Measurements from ENCODE around the gene TMEM273. TPM values are rescaled to one million over a fixed set of nuclear protein-coding genes. Genes with fewer than 3 reads are reported as not detected.

TMEM273 gene
- polyA plus RNA-seq, 1 donor: 6.3 TPM

DNA sequence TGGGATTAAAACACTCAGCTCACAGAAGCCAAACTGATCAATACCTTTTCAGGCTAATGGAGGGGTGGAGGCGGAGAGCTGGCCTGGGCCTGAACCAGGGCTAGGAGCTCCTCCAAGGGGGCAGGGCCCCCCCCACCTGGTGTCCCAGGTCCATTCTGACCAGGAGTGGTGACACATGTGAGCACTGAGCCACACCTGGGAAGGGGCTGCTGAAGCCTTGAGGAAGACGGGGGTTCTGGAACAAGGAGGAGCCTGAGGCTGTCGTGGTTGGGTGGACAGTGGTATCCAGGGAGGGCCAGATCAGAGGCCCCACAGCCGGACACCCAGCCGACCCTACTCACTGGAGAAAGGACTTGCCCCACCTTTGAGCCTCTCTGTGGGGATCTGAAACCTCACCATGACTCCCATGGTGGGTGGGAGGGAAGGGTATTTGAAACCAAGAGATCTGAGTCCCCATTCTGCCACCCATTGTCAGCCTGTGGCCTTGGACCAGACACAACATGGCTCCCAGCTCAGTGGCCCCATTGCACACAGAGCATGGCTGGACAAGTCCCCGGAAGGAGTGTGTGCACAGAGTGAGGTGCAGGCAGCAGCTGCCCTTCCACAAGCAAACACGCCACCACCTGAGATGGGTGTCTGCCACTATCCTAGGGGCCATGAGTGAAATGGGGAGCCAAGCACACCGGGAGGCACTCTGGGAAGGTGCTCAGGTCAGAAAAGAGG, 12.4 kb downstream of the TMEM273 start:
- no peak for DNase-seq

DNA sequence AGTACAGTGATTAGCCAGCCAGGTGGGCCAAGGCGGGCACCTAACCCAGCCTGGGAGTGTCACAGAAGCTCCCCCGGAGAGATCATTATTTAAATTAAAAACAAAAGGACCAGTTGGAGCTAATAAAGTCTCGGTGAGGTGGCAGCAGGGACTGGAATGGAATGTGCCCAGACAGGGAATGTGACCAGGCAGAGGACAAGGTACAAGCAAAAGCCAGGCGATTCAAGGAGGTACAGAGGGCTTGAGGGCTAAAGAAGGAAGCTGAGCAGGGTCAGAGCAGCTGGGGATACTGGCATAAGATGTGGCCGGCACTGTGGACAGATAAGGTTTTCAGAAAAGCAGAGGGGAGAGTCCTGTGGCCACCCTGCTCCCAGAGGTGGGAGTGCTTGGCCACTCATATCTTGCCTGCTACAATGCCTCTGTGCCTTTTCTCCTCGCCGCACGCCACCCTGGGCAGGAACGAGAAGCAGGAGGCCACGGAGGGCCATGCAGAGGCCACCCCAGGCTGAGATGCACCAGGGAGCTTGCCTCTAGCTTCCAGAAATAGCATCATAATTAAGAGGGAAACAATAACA, 13.2 kb downstream of the TMEM273 start:
- no peak for DNase-seq

DNA sequence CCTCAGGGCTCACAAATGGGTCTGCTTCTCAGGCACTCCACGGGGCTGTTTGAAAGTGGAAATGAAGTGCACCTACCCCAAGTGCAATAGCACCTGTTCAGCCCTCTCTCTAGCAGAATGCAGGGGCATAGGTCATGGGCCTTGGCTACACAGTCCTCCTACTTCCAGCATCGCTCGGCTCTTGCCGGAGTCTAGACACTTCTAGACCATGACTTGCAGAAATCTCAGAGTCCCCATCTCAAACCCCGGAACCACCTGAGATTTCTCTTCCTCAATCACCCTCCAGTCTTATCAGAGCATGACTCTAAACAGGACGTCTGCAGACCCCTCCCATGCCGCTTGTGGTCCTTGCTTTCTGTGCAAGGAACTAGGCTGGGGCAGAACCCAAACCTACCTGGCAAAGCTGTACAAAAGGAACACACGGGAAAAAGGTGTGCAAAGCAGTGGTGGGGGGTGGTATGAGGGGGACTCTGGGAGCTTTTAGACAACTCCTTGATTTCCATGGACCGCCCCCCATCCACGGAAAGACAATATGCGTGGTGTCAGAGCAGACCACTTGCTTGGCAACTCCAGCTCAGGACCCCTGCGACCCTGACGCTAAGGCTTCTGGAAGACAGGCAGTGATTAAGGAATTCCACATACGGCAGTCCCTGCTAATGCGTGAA, 13.8 kb downstream of the TMEM273 start:
- DNase-seq: no peak

DNA sequence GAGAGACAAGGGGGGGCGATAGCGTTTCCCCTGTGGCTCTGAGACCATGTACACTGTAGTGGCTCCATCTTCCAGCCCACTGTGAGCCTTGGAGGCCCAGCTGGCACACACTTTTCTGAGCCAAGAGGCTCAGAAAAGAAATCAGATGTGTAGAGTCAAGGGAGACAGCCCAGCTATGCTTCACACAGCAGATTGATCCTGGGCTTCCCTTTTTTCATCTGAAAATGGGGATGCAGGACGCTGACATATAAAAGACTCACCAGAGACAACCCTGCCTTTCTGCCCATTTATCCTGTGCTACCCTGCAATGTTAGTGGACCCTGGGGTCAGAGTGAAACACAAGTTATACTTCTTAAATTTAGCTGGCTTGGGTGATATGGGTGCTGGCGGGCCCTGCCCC, 14.3 kb downstream of the TMEM273 start:
- DNase-seq: no peak

DNA sequence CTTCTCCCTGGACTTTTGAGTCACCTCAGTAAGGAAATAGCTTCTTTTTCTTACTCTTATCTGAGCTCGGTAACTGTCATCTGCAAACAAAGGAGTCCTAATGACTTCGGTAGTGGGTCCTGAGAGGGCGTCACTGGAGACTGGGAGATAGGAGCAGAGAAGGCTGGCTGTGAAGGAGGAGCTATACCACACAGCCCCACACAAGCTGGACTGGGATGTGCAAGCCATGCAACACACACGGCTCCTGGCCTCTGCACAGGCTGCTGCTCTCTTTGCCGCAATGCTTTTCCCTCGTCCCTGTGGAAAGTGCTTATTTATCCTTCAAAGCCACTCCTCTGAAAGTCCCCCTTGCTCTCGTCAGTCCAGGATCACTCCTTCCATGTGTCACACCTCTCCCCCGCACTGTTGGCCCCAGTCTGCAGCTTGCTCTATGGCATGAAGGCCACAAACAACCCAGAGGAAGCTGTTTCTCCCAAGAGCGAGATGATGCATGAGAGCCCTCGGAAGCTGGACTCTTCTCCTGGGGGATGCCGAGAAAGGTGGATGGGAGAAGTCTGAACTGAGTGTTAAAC, 14.9 kb downstream of the TMEM273 start:
- no peak for DNase-seq

DNA sequence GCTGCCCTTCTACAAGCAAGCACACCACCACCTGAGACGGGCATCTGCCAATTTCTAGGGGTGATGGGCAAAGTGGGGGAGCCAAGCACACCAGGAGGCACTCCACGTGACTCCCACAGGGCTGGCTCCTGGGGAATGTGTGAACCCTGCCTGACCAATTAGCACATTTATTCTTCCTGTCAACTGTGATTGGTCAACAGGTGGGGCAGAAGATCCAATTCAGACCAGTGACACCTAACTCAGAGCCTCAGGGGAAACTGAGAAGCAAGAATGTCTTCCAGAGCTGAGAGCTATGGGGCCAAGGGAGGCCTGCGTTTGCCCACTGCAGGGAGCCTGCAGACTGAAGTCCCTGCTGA, 15.4 kb downstream of the TMEM273 start:
- no peak for DNase-seq

DNA sequence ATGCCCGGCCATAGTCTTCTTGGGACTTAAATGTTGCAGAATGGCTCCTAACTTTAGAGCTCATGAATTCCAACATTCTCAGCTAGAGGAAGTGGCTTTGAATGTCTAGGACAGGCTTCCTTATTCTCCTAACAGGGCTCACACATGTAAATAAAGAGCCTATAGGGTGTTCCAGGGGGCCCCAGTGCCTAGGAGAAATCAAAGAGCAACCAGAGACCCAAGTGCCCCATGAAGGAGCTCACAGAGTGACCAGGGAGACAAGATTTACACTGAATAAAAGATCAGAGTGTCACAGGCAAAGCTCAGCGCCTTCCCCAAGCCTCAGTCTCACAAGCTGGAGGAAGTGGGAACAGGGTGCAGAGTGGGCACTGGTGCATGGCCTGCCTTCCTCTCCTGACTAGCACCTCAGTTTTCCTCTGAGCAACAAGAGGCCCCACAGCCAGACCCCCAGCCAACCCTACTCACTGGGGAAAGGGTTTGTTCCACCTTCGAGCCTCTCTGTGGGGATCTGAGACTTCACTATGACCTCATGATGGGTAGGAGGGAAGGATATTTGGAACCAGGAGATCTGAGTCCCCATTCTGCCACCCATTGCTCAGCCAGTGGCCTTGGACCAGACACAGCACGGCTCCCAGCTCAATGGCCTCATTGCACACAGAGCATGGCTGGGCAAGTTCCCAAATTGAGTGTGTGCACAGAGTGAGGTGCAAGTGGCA, 16.0 kb downstream of the TMEM273 start:
- DNase-seq: no peak

DNA sequence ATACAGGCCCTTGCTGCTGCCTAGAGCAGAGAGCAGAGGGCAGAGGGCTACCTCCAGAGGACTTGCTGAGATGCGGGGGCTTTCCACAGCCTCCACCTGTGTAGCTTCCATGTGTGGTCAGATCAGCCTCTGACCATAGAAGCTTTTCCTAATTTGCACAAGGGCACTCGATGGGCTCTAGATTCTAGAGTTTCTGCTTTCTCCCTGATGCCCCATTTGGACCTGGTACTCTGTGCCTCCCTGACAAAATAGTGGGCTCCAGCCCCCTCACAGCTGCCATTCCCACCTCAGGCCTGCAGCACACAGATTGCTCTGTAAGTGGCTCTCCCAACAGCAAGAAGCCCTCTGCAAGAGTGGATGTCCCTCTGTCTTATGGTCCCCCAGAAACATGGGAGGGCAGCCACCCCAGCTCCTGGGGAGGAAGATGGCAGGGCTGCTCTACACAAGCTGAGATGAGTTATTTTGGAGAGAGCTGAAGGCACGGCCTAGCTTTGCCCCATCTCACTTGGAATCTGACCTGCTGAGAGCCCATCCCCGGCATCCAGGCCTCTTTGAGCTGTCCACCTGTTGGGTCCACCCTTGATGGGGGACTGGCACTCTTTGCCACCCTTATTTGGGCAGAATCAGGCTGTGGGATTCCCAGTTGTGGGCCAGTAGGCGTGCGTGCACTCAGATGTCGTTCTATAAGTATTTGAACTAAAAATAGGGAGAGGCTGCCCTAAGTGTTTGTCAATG, 16.7 kb downstream of the TMEM273 start:
- no peak for DNase-seq

DNA sequence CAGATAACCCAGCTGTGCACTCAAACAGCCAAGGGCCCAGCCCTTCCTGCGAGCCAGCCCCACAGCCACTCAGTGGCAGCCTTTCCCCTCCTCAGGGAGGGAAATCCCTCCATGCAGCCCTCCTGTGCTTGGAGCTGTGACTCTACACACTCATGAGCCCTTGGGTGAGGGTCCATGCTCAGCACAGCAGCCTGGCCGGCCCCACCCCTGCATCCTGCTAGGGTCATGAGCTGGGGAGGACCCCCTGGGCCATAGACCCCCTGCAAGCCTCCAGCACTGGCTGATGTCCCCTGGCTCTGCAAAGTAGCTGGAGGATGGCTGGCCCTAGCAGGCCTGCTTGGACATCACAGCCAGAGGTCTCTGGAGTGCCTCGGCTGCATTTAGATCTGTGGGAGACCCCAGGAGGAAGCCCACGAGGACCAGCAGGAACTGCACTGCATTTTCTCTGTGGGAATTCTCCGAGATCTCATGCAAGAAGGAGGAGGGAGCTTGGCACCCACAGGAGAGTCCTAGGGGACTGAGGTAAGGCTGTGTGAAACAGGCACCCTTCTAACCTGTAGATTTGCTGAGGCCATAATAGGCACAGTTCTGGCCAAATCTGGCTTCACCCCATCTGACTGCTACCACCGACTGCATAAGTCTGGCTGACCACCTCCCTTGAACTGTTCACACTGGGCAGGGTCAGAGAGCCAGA, 17.4 kb downstream of the TMEM273 start:
- DNase-seq: no peak

DNA sequence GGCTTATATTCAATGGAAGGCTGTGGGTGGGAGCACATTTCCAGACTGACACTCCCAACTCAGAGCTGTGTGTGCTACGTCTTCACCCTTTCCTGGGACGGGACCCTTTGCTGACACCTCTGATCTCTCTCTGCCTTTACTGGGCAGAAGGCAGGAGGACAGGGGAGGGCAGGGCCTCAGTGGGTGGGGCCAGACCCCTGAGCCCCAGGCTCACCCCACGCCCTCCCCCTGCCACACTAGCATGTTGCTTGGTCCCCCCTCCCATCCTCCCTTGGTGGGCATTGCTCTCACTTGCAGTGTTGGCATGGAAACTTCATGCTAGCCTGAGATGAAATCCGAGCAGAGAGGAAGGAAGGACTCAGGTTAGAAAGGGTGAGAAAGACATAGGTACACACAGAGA, 18.4 kb downstream of the TMEM273 start:
- no peak for DNase-seq

DNA sequence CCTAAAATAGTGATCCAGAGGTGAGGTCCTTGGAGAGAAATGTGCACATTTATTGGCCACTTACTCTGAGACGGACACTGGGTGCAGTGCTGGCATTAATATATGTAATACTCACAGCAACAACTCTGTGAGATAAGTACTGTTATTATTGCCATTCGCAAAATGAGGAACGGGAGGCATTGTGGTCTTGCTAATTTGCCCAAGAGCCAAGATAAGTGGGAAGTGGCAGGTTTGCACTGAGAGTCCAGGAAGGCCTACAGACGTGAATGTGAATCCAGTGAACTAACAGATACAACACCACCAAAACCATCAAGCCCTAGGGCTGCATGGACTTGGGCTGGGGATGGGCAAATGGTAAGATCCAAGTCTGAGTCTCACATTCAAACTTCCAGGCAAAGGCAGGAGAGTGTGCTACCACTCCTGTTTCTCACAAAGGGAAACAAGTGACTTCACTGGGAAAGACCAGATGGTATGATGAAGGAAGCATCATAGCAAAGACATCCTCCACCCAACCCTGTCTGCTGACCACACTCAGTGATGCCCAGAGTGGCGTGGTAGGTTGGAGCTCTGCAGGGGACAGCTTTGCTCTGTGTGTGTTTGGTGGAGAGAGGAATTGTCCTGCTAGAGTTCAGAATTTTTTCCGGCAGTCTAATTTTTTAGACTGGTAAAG, 19.2 kb downstream of the TMEM273 start:
- no peak for DNase-seq

DNA sequence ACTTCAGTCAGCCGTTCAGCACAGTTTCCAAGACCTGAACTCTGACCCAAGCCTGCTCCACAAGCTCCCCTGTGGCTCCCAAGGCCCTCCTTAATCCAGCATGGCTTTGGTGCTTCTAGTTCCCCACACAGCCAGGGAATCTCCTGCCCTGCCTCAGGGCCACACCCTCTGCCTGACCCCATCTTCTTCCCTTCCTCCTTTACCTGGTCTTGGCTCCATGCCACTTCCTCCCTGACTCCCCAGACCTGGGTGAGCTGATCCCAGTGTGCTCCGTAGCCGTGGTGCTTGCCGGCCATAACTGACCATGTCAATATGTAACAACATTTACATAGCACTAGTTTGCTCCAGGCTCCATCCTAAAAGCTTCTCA, 20.0 kb downstream of the TMEM273 start:
- DNase-seq: no peak

DNA sequence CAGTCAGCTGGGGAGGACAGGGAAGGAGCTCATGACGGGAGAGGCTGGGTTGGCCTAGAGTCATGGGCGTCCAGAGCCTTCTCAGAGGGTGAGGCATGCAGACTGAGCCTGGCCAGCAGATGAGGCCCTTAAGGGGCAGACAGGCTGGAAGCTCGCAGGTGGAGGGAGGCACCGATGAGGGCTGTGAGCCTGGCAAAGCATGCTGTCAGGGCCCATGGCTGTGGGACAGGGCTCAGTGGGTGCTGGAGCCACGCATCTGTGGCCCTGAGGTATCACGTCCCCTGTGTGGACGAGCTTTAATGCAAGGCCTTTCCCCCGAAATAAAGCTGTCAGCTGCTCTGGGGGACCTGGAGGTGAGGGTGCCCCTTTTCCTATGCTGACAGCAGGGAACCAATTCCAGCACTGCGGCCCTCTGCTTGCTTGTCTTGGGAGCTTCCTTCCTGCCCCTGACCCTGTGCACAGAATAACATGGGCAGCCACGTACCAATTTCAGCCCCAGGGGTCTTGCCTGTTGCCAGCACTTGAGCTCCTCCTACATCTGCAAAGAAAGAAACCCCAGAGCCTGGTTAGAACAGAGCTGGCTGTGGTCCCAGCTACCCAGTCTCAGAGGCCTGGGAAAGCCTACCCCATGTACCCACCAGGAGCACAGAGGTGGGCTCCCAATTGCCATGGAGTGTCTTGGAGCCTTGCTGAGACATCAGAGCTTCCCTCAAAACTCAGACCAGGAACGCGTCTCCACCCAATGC, 20.6 kb downstream of the TMEM273 start:
- no peak for DNase-seq

DNA sequence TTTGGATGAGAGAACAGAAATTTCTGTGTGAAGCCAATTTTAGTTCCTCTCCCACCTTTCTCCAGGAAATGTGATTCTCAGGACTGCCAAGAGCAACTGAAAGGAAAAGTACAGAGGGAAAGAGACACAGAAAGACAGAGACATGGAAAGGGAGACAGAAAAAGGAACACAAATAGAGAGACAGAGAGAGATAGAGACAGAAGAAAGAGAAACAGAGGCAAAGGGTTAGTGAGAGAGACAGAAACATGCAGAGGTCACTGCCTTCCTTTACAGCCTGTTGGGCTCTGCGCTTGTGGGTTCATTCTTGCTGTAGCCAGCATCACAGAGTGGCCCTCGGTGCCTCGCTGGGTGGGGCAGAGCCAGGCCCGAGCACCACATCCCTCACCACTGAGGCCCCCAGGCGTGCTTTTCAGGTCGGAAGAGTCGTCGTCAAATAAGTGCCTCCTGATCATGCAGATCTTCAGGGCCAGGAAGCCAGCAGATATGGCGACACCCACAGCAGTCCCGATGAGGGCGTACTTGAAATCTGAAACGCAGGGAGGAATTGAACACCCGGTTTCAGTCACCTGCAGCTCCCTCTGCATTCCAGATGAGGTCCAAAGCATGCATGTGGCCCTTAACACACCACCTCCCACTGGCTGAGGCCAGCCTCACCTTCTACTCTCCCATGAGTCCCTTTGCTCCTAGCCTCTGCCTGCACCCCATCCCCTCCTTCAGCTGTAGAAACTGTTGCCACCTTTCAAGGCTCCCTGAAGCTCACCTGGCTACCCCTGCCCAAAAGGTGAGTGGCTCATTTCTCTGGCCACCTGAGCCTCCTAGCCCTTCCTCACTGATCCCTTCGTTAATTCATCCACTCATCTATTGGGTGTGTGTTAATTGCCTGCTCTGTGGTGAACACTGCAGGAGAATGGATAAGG, 21.4 kb downstream of the TMEM273 start:
- no peak for DNase-seq

DNA sequence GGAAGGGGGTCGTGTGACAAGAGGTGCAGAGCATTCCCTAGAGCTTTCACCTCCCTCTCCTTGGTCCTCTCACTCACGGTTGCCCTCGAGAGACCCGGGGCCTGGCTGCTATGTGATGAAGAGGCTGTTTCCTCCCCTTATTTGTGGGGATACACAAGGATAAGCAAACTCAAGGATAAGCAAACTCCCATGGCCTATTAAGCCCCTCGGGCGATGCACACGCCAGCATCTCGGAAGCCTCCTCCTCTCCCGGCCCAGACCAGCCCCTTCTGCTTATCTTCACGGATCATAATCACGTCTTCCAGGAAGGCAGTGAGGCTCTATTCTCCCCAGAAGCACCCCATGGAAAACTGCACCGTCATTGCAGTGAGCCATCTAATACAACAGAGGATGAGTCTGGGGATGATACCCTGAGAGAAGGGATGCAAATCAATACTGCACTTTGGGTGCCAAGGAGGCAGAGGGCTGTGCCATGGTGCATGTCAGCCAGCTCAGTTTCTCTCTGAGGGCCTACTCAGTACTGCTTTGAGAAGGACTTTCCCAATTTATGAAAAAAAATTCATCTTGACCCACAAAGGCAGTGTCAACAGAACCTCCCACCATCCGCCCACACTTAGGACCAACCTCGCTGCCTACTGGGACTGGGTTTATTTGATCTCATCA, 22.2 kb downstream of the TMEM273 start:
- no peak for DNase-seq

DNA sequence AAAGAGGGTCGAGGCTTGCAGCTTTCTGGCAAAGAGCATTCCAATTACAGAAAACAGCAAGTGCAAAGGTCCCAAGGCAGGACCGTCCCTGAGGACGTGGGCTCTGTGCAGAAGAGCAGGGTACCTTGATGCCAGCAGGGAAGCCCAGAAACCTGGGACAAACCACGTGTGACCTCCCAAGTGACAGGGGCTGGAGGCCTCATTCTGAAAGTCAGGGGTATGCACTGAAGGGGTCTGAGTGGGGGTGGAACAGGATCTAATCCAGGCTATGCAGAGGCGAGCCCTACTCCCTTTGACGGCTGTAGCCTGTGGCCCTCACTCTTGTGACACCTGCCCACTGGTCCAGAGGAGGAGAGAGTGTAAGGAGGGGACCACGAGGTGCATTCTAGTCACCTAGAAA, 22.9 kb downstream of the TMEM273 start:
- DNase-seq: no peak

DNA sequence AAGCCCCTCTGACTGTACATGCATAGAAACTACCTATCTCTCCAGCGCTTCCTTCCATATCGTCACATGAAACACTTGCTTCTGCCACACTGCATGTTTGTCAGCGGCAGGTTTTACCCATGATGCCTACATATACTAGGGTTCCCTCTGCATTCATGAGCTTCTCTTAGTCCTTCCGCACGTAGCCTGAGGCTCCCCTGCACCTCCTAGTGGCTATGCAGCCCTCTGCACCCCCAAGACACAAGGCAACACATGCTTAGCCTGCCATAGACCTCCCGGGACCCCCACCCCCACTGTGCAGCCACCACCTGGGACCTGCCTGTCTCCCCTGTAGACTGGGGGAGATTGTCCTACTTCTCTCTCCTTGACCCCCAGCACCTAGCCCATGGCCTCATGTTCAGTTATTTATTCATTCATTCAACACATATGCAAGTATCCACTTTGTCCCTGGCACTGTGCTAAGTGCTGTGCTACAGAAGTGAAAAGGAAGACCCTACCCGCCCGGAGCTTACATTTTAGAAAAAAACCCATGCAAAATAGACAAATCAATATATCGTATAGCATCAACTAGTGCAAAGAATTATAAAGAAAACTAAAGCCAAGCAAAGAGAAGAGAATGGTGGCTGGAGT, 23.5 kb downstream of the TMEM273 start:
- DNase-seq: no peak

DNA sequence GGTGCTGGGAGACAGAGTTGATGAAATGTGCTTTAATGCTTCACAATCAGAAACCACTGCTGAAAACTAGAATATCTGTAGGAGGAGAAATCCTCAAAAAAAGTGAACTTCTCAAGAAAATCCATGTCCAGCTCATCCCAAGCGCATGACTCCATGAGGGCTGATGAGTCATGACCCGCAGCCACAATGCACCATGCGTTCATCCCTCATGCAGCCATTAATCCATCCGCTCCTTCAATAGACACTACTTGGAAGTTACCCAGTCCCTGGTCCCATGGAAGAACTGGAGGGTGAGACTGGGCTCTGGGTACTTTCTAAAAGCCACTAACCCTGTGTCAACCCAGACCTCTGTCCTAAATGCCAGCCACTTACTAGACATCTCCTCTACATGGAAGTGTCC, 24.4 kb downstream of the TMEM273 start:
- no peak for DNase-seq
